Measurements from ENCODE around the gene BMP6.

Gene BMP6

DNA sequence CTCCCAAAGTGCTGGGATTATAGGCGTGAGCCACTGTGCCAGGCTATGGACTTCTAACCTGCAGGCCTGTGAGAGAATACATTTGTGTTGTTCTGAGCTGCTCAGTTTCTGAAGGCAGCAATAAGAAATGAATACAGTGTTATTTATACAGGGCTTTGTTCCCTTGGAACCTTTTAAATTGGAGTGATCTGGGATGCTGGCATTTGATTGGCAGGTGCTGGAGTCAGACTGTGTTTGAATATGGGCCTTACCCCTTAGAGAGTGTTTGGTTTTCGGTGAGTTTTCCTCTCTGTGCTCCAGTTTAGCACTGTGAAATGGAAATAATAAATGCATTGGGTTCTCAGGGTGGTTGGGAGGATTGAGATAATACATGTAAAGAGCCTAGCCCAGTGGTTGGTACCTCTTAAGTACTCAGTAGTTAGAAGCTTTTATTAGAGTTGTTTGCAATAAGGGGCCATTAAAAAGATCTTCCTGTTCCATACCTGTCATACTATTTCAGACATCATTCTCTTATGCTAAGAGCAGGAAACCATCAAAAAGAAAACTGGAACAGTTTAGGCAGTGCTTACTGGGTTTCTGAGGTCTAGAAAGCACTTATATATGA lies 22.1 kb downstream of the BMP6 start:
- no peak for DNase-seq

DNA sequence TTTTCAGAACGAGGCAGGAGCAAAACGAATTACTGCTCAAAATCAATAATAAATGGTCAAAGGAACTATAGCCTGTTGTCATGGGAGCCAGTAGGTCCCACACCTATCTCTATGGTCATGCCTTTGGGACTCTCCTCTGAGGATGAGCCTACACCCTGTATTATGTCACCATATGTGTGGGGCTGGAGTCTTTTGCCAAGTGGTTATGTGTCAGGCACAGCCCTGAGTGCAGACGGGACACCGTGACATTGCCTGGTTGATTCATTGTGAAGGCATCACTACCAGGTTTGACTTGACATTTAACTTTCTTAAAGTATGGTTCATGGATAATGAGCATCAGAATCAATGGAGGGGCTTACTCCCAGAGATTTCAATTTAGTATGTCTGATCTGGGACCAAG lies 23.6 kb downstream of the BMP6 start:
- no peak for DNase-seq

DNA sequence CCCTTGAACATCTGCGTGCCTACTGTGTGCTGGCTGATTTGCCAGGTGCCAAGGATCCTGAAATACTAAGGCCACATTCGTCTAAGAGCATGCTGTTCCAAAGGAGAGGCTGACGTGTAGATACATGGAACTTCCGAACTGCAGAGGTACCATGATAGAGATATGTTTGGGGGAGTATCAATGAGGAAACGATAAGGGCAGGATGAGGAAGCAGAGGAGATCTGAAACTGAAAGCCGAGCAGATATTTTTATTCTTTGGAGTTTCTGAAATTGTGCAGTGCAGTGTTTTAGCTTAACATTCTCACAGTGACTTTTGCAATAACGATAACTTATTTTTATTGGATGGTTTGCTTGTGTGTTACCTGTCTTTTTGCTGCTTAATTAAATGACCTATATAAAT lies 24.3 kb downstream of the BMP6 start:
- DNase-seq = no peak

DNA sequence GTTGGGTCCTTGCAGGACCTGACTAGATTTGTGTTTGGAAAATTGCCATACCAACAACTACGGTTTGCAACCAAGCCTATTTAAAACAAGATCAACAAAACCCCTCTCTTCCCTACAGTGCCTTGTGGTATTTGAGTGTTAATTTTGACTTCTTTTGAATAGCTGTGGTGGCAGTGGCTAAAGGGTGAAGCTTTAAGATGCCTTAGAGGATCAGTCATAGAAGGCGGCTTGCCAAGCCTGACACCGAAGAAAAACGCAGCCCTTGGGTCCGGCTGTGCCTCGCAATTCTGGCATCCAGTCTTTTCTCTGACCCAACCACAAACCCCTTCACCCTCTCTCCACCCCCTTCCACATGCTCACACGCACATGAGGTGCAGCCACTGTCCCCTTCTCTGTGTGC lies 32.6 kb downstream of the BMP6 start:
- no peak for DNase-seq

DNA sequence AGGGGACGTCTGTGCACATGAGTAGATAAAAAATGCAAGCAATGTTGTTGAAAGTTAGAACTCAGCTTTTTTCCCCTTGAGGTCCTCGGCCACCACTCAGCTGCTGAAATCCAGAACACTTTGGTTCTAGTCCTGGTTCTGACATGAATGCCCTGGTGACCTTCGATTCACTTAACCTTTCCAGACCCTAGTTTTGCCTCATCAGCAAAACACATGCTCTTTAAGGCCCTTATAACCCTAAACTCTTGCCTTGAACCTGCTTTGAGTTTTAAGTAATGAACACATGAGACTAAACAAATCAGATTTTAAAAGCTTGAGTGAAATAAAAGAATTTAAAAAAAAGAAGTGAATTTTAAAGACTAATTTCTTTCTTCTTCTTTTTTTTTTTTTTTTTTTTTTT lies 33.4 kb downstream of the BMP6 start:
- DNase-seq = no peak

DNA sequence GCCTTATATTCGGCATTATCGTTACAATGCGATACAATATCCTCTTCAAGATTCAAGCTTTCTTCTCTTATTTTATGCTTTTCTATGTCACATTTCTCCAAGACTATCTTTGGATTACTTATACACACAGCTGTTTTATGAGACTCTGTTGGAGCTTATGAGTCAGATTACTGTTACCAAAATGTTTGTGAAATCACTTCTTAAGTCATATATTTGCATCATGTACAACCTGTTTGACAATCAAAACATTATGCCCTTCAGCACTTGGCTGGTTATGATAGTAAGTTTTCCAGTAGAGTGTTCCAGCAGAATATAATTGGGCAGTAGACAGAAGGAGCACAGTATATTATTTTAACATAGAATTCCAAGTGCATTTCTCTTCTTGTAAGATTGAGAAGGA lies 35.2 kb downstream of the BMP6 start:
- DNase-seq = no peak

DNA sequence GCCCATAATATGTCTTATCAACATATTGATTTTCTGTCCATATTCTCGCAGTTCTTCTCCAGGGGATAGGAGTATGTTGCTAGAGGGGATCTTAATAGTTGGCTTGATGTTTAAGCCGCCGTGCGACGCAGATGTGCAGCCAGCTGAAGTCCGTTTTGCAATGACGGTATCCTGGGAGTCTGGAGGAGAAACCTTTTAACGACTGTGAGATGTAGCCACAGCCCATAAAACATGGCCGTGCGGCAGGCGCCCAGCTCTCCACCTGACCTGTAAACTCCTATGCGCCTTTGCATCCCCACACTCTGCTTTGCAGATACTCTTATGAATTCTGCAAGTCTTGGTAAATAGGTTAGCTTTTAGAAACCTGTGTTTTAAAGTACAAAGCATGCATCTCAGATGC lies 36.9 kb downstream of the BMP6 start:
- DNase-seq = no peak

DNA sequence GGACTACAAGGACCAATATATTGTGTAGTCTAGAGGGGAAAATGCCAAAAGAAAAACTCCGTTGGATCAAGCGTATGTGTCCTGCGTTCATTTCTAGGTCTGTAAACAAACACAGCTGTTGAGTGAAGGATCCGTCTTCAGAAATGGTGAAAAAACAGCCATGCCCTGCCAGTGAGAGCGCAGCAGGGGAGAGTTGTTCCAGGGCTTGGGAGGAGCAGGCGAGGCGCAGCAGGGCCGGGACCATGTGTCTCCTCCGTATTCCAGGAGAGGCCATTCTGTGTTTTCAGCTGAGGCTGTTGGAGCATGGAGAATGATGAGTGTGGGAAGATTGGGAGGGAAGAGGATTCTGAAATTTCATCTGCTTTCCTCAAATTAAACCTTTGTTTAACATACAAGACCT lies 38.0 kb downstream of the BMP6 start:
- DNase-seq = no peak

DNA sequence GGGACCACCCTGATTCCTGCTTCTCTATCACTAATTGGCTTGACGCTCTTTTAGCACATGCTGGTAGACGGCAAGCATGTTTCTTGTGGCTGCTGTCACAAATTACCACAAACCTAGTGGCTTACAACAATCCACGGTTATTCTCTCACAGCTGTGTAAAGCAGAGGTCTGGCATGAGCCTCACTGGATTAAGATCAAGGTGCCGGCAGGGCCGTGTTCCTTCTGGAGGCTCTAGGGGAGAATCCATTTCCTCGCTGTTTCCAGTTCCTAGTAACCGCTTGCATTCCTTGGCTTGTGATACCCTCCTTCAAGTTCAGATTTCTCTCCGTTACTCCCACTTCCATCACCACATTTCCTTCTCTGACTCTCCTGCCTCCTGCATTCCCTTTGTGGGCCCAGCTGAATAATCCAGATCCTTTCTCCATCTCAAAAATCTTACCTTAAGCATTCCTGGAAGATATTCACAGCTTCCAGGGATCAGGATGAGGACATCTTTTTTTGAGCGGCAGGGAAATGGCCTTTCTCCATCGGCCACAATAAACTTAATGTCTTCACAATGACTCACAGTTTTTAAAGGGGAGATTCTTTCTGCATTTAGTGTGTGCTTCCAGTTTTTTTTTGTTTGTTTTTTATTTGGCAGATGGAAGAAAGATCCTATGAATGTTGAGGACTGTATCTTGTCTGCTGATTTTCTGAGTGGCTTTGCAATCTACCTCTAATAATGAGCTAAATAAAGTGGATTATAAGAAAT lies 39.9 kb downstream of the BMP6 start:
- DNase-seq = no peak

DNA sequence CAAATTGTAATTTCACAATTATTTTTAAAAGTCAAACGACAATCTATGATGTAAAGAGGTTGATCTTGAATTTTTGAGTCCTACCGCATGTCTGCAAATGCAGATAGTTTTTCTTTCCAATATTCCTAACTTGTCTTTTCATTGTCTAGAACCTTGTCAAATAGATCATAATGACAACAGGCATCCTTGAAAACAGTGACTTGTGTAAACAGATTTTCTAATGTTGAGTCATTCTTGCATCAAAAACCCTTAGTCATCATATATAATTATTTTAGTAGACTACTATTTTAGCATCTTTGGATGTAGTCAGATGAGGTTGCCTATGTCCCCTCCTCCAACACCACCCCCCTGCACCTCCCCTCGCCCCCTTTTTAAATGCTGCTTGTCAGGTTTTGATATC lies 43.8 kb downstream of the BMP6 start:
- DNase-seq = no peak

DNA sequence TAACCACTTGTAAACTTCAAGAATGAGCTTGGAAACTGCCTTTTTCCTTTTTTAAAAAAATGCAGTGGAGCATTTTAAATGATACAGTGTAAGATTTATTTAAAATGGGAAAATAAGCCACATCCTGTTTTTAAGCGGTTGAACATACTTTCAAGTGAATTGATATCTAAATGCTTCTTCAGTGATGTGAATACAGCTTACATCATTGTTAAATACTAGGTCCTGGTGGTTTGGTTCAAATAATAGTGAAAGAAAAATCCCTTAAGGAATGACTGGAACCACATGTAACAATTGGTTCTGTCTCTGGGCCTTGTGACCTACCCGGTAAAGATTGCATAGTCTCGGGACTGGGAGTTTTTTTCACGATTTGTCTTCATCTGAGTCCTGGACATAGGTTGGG lies 44.2 kb downstream of the BMP6 start:
- no peak for DNase-seq

DNA sequence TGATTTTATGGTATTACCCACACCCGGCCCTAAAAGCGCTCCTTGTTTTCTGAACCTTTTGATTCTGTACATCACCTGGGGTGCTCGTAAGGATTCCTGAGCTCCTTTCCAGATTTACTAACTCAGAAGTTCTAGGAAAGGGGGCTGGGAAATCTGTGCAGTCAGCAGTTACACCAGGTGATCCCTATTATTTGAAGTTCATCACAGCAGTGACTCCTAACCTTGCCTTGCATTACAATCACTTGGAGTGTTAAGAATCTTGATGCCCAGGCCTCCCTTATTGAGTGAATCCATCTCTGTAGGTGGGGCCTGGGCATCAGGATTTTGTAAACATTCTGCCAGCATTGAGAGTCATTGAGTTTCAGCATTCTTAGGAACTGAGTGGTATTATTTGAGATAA lies 44.7 kb downstream of the BMP6 start:
- no peak for DNase-seq

DNA sequence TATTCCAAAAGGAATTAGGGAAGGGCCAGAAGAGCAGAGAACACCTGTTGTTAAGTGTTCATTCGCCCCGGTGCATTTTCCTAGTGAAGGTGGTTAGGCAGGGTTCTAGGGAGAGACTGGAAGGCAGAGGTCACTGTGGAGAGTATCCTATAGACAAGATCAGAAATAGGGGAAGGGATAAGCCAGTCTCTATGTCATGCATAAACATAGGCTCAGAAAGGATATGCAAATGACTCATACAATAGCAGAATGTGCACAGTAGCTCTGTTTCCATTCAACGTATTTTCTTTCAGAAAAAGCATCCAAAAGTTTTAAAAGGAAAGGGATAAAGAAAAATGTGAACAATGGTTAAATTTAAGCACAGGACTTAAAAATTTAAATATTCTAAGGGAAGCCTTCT lies 47.4 kb downstream of the BMP6 start:
- no peak for DNase-seq

DNA sequence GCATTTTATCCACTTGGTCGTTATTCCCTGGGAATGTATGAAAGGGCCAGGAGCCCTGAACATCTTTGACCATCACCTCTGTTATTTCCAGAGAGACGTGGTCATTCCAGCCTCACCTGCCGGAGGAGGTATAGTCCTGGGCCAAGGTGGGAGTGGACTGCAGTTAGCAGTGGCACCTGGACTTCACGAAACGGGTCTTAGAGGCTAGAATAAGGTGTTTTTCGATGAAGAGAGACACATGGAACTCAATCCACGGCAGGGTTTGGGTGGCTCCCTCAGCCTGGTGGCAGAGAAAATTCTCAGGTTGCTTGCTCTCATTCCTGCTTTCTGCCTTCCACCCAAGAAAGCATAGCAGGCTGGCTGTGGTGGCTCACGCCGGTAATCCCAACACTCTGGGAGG lies 48.0 kb downstream of the BMP6 start:
- no peak for DNase-seq

DNA sequence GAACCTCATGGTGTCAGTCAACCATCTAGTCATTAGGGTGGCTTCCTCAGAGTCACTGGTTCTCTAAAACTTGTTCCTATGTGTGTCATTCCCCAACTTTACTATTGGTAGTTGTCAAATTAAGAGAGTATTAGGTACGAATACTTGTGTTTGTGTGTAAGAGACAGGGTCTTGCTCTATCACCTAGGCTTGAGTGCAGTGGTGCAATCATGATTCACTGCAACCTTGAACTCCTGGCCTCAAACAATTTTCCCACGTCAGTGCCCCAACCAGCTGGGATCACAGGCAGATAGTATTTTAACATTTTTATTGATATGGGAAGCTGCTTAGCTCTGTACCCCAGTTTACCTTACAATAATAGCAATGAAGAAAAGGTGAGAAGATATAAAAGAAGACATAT lies 50.6 kb downstream of the BMP6 start:
- no peak for DNase-seq

DNA sequence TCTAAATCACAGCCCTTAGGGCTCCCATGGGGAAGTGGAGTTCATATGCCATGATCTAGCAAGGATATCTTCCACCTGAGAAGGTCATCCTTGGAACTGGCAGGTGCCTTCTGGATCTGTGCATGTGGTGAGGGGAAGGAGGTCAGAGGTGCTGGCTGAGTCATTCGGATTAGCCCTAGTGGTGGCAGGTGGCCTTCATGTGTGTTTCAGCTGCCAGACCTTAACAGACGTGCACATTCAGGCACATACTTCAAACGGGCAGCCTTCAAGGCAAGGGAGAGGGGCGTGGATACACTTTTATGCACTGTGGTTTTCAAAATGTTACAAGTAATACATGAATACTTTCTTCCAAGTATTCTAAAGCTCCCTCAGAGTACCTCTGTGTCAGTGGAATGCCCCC lies 51.2 kb downstream of the BMP6 start:
- DNase-seq = no peak

DNA sequence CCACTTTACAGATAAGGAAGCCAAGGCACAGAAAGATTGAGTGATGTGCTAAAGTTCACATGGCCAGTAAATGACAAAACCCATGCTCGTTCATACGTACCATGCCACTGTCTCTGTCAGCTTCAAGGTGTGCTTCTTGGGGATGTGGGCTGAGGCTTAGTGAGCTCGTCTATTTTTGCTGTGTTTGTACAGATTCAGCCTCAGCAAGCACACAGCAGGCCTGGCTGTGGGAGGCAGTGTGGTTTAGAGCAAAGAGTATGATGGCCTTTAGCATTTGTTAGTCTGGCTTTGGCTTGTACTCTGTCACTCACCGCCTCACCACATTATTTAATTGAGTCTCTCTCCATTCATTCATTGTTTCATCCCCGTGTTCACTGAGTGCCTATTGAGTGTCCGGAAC lies 55.3 kb downstream of the BMP6 start:
- no peak for DNase-seq

DNA sequence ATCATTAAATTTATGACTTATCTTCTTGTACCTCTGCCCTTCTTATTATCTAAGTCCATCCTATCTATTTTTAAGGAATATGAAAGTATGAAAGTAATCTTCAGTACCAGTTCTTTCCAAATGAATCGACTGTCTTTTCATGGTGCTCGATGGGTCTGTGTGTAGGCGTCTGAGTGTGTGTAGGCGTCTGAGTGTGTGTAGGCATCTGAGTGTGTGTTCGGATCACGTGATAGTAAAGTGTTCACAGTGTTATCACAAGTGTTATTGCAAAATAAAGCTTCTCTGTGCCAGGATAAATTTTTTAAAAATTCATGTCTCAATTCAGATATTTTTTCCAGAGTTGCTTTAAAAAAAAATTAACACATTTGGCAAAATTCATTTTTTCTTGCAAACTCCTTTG lies 58.3 kb downstream of the BMP6 start:
- DNase-seq = no peak

DNA sequence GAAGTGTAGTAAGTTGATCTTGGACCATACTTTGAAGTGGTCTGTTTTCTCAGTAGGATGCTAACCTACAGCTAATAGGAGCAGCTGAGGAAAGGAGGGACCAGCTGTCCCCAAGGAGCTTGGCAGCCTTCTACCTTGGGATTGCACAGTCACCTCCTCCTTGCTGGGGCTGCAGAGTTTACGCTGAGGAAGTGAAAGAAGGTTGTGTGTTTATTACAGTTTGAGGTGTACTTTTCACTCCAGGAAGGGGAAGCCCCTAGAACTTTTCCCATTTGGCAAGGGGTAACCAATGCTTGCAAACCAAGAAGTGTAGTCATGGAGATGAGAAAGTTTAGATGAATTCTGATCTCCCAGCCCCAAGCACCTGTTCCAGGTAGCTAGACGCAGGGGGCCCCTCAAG lies 58.8 kb downstream of the BMP6 start:
- no peak for DNase-seq

DNA sequence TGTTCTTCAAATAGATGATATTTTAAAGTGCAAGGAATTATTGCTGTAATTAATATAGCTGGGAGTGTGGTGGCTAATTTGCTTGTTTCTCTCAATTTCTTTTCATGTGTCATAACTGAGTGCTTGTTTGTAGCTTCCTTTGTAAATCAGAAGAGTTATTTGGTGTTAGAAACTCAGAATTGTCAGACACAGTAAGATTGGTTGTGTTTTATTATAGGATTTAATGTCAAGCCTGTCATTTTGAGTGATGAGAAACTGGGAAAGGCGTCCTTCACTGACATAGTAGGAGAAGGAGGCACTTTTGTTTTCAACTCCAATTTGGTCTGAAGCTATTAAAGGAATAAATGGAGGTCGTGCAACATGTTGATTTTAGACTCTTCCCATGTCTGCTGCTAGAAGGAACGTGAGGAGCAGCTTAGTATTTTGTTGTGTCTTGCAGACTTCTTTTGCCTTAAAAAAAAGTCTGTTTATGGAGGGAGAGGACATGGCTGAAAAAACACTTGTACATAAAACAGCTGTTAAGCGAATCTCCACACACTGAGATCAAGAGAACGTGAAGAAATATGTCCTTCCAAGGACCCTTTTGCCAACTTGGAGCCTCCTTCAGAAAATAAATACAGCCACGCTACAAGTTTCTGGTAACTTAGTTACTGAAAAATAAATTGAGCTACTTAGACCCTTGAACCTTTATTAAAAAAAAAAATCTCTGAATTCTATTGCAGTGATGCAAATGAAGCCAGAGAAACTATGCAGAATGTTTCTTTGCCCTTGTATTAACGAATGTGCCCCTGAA lies 59.5 kb downstream of the BMP6 start:
- no peak for DNase-seq

DNA sequence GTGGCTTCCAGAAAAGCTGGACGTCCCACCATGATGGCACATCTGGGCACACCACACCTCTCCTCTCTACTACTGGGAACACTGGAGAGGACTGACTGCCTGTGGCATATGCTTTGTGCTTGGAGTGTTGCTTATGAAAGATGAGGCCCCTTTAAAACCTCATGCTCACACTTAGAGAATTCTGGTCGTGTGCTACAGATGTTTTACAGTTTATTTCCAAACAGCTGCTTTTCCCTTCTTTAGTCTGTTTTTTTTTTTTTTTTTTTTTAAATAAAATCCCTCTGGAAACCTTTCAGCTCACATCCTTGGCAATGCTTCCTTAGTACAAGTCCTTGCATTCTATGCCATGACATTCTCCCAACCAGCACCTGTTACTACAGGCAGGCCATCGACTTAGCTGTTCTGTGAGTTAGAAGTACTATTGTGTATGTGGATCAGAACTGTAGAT lies 60.3 kb downstream of the BMP6 start:
- DNase-seq = no peak

DNA sequence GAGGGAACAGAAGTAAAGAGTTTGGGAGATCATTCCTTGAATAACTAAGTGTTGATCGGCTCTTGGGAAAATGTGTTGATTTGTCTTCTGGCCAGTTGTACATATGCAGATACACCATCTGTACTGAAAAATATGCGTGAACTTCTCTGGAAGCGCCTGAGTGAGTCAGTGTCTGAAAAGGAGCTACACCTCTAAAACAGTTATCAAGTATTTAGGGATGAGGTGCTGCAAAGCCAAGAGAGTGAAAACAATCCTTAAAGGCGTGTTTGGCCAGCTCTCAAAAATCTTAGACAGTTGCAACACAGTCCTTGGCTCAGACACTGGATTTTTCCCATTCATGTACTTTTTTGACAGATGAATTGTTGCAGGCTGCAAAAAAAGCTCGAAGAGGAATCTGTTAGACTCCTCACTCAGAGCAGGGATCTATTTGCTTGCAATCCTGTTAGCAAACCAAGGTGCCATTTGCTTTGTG lies 61.3 kb downstream of the BMP6 start:
- DNase-seq = no peak

DNA sequence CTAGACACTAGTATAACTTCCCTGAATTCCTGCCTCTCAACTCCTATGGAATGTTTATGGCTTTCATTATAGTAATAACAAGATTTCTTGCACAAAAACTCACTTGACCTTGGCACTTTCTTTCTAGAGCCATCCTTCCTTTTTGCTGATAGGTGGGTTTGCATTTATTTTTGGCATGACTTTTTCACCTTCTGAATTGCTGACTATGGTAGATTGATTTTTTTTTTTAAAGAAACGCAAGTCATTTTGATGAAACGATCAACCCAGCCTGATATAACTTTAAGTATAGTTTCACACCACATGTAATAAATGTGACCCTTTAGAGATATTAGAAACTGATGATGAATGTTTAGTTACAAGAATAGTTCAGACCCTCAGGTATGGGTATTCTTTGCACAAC lies 61.8 kb downstream of the BMP6 start:
- DNase-seq = no peak

DNA sequence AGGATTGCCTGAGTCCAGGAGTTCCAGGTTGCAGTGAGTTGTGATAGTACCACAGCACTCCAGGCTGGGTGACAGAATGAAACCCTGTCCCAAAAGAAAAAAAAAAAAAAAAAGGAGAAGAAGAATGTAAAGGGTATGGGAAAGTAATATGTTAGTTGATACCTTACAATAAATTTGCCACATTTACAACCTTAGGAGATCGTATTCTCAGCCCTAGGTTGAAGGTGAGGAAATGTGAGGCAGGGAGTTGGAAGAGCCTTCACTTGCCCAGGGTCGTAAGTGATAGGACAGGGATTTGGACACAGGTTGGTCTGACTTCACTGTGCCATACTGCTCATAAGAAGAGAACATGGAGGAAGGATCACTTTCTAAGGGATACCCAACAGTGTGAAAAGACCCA lies 68.6 kb downstream of the BMP6 start:
- no peak for DNase-seq
